NCI-H345 treated with DMSO at 0.1 percent for 48 hours (cell line): Measurements from ENCODE around the gene TESK1.
A peak's percentile ranks its signal among the peaks of the same experiment; 100 is the strongest.

Experiments
- DNase-seq: peaks from one replicate; lab custom pipeline; 2025; ENCODE audit not compliant: unreplicated experiment; lab: John Stamatoyannopoulos, UW

The TESK1 gene, protein sequence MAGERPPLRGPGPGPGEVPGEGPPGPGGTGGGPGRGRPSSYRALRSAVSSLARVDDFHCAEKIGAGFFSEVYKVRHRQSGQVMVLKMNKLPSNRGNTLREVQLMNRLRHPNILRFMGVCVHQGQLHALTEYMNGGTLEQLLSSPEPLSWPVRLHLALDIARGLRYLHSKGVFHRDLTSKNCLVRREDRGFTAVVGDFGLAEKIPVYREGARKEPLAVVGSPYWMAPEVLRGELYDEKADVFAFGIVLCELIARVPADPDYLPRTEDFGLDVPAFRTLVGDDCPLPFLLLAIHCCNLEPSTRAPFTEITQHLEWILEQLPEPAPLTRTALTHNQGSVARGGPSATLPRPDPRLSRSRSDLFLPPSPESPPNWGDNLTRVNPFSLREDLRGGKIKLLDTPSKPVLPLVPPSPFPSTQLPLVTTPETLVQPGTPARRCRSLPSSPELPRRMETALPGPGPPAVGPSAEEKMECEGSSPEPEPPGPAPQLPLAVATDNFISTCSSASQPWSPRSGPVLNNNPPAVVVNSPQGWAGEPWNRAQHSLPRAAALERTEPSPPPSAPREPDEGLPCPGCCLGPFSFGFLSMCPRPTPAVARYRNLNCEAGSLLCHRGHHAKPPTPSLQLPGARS

DNA sequence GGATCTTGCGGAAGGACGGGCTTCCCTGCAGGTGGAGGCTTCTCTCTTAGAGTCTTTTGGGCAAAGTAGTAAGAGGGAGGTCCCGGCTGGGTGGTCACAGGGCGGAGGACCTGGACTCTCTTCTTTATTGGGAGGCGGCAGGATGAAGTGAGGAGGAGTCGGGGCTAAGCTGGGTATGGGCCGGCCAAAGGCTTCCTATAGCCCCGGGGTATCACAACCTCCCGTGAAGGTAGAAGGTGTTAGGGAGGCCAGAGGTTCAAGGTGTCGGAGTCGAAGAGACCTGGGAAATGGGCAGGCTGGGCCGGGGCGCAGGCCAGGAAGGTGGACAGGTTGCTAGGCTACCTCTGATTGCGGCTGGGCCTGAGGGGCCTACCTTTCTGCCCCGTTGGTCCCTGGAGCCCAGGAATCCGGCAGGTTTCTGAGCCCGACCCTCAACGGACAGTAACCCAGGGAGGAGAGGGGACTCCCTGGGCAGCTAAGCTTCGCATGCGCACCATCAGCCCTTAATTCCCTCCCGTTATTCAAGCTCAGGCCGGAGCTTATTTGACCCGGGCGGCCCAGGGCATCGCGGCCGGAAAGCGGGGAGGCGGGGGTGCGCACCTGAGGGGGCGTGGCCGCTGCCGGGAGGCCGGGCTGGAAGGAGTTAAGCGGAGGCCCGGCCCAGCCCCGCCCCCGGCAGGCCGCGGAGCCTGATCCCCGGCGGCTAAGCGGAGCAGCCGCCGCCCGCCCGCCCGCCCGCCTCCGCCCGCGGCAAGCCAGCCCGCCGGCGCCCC, at the start of gene TESK1:
TSS of gene TESK1 (plus strand) at position 685 of the 773 bp plus-strand sequence. CDS start 358 bp downstream, outside the sequence.
- DNase-seq, result peak; percentile 74

DNA sequence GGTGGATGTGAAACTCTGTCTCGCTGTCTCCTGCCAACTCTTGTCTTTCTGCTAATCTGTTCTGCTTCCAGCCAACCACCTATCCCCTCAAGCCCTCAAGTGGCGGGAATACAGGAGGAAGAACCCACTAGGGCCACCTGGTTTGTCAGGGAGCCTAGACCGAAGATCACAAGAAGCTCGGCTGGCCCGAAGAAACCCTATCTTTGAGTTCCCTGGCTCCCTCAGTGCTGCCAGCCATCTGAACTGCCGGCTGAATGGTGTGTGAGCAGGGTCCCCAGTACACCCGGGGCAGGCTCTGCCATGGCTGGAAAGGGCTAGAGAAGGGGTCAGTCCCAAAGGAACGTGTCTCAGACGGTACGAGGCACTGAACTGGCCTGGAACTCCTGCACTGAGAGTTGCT, 49.2 kb upstream of the TESK1 start:
- no peak for DNase-seq

DNA sequence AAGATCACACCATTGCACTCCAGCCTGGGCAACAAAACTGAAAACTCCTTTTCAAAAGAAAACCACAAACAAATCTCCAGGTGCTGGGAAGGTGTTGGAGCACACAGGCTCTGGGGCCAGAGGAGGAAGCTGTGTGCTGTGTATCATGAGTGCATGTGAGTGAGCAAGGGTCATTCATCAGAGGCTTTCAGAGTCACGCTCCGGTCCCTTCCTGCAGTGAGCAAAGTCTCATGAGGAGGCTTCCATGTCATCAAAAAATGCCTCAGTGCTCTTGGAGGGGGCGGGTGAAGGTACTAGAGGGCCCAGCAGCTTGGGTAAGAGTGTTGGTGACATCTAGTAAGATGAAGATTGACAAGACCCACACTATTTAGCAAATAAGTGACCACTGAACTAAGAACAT, 48.3 kb upstream of the TESK1 start:
- DNase-seq, result no peak

- no peak for DNase-seq
Measured at GRCh38 chr9:35557320-35557719, 47.7 kb upstream of the TESK1 start.

DNA sequence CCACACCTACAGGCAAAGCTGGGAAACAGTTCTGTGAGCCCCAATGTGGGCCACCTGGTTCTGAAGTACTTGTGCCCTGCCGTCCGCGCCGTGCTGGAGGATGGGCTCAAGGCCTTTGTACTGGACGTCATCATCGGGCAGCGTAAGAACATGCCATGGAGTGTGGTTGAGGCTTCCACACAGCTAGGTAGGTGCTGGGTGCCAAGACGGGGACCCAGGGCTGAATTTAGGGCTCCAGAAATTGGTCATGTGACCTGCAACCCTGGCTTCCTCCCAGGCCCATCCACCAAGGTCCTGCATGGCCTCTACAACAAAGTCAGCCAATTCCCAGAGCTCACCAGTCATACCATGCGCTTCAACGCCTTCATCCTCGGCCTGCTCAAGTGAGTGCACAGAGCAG, 46.9 kb upstream of the TESK1 start:
- no peak for DNase-seq

- no peak for DNase-seq
Measured at GRCh38 chr9:35559792-35560530, 45.1 kb upstream of the TESK1 start.

GRCh38 chr9:35560625-35561337, 44.3 kb upstream of the TESK1 start:
- no peak for DNase-seq

GRCh38 chr9:35561468-35562261, 43.4 kb upstream of the TESK1 start:
- no peak for DNase-seq

GRCh38 chr9:35562895-35563780, 41.9 kb upstream of the TESK1 start:
- DNase-seq, result no peak

DNA sequence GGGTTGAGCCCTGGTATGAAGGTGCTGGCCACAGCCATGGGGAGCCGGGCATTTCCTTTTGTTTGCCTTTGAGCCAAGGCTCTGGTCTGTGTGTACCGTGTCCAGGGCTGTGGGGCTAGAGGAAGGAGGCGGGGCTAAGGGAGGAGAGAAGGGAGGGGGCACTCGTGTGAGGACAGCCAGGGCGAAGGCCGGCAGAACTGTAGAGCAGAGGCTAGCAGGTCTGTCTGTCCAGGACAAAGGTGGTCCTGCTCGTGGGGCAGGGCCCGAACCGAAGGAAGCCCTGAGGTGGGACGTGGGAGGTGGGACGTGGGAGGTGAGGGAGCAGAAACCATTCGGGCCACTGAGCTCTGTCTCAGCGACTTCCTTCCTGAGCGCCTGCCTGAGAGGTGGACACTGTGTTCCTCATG, 41.3 kb upstream of the TESK1 start:
- no peak for DNase-seq

DNA sequence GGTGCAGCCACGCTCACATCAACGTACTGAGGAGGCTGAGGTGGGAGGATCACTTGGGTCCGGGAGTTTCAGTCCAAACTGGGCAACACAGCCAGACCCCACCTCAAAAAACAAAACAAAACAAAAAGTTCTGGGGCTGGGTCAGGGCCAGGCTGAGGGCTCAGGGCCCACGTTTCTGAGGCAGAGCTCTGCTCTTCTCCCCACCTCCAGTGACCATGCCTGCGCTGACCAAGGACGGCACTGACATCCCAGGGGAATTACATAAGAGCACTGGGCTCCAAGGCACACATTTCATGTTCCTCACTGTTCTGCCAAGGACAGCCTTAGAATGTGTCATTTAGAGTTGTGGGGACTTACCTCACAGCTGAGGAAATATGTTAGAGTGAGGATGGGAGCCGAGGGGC, 40.4 kb upstream of the TESK1 start:
- DNase-seq, result no peak

- no peak for DNase-seq
Measured at GRCh38 chr9:35566417-35566816, 38.6 kb upstream of the TESK1 start.

GRCh38 chr9:35568196-35568595, 36.9 kb upstream of the TESK1 start:
- DNase-seq, result no peak

DNA sequence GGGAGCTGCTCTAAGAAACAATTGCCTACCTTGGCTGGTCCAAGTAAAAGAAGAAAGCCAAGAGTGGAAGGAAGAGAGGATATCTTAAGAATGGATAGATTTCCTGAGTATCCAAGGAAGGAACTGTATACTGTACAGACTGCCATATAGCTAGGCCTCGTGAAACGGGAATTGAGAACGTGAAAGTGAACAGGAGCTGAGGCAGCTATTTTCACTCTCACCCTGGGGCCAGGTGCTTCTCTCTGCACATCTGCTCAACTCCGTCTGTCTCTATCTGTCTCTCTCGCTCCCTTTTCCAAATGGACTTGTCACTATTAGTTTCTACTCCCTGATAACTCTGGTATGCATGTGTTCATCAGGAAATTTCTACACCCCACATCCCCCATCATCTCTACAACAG, 35.9 kb upstream of the TESK1 start:
- DNase-seq, result no peak

DNA sequence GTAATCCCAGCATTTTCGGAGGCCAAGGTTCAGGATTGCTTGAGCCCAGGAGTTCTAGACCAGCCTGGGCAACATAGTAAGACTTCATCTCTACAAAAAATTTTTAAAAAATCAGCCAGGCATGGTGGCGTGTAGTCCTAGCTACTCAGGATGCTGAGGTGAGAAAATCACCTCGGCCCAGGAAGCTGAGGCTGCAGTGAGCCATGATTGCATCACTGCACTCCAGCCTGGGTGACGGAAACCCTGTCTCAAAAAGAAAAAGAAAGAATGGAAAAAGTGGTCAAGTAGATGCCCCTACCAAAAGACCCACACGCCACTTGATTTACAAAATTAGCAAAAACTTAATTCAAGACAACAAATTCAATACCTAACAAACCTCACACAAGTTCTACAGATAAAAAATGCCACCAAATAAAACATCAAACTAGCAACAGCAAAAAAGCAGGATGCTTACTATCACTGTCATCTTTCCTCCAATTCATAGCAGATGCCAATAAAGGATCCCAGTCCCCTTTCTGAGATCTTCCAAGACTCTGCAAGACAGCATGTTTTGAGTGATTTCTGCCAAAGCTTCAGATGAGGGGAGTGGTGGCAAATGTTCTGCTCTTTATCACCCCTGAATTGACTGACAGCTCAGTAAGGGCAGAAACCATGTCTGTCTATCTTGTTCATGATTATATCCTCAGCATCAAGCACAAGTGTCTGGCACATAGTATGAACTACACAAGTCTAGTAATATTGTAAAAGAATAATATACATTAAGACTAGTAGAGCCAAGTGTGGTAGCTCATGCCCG, 34.2 kb upstream of the TESK1 start:
- DNase-seq, result no peak

GRCh38 chr9:35574578-35575122, 30.4 kb upstream of the TESK1 start:
- no peak for DNase-seq

GRCh38 chr9:35575478-35575877, 29.6 kb upstream of the TESK1 start:
- DNase-seq, result no peak

- no peak for DNase-seq
Measured at GRCh38 chr9:35577486-35577885, 27.6 kb upstream of the TESK1 start.
